ENCODE results near the gene SLC22A23.

DNA sequence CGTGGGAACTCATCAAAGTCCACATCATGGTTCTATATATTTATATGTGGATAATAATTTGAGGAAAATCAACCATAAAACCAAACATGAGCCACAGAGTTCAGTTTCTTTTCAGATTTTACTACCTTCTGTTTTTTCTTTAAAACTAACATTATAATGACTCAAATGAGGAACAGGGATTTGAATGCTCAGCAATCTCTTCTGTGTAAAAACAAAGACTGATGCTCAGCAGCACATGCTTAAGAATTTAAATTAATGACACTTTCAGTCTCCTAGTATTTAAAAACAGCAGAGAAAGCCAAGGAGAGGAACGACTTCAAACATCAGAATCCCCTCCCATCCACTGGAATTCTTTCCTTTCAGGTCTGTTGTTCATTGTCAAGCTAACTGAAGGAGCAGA, 125.4 kb downstream of the SLC22A23 start:
- TF ChIP-seq, protein P1, sequence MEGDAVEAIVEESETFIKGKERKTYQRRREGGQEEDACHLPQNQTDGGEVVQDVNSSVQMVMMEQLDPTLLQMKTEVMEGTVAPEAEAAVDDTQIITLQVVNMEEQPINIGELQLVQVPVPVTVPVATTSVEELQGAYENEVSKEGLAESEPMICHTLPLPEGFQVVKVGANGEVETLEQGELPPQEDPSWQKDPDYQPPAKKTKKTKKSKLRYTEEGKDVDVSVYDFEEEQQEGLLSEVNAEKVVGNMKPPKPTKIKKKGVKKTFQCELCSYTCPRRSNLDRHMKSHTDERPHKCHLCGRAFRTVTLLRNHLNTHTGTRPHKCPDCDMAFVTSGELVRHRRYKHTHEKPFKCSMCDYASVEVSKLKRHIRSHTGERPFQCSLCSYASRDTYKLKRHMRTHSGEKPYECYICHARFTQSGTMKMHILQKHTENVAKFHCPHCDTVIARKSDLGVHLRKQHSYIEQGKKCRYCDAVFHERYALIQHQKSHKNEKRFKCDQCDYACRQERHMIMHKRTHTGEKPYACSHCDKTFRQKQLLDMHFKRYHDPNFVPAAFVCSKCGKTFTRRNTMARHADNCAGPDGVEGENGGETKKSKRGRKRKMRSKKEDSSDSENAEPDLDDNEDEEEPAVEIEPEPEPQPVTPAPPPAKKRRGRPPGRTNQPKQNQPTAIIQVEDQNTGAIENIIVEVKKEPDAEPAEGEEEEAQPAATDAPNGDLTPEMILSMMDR (IDR thresholded peaks at IDR 0.05; ENCODE audit: borderline replicate concordance, extremely low read depth, low read length, poor library complexity, severe bottlenecking): no peak
- TF ChIP-seq EZH2 (IDR thresholded peaks at IDR 0.05; ENCODE audit: borderline replicate concordance, low read depth, low read length, severe bottlenecking): no peak

Data from DND-41 (cell line).